ENCODE measurements around the gene RUBCNL. TPM values are rescaled to one million over a fixed set of nuclear protein-coding genes. Genes with fewer than 3 reads are reported as not detected.

RUBCNL gene
- total and polyA plus RNA-seq, 2 of the 8 experiments (the other 6 are each of a cell fraction or from before 2014, with no cell fraction given), result 2.6 to 4.9 TPM

DNA sequence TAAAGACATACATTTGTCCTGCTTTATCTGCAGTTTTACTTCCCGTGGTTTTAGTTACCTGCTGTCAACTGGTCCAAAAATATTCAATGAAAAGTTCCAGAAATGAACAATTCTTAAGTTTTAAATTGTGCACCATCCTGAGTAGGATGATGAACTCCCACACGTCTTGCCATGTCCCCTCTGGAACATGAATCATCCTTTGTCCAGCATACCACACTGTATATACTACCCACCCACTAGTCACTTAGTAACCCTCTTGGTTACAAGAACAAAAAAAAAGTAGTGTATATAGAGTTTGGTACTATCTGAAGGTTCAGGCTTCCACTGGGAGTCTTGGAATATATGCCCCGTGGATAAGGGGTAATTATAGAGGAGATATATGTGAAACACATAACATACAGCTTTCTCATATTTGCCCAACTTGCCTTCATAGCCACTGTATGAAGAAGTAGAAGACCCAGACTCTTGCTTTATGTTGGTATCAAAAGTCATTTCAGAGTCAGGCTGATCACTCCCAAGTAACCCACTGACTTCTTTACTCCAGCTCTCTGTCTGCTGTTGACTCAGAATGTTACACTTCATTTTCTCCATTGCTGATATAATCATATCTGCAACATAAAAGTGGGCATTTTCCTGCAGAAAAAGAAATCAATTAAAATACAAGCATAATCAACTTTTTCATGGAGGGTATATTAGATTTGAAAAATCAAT is 19.3 kb downstream of the RUBCNL start:
- Histone ChIP-seq H3K56ac (replicated peaks; ENCODE audit: insufficient read length, low read depth, low read length) (no peak overlapping the region), H4K8ac (ENCODE audit: extremely low read depth, insufficient read depth, low read length) (no peak overlapping the region), H2BK20ac (ENCODE audit: low read length) (no peak overlapping the region), H3K4me1 (replicated peaks in 1 of 4; ENCODE audit: control insufficient read depth in 3 of 4, insufficient read depth in 4 of 4, low read length in 3 of 4) (no peaks in the 10 kb centered on the region), H3K4me3 (ENCODE audit: extremely low read depth in 1 of 4, insufficient read depth in 2 of 4, low read depth in 3 of 4, low read length in 4 of 4) (no peak overlapping the region), H2BK120ac (replicated peaks; ENCODE audit: low read depth, low read length) (no peak overlapping the region), H3K36me3 (ENCODE audit: control insufficient read depth in 2 of 4, insufficient read depth in 4 of 4, low read length in 3 of 4) (no peaks in the 10 kb centered on the region; a peak in 1 of 8 replicates), H3K23me2 (ENCODE audit: low read depth, low read length) (no peaks in the 10 kb centered on the region), H2BK5ac (ENCODE audit: low read depth, low read length) (no peak overlapping the region), H3K14ac (ENCODE audit: insufficient read length) (no peak overlapping the region), H3K18ac (ENCODE audit: extremely low read depth, low read length) (no peak overlapping the region), H2AFZ (ENCODE audit: low read length) (no peak overlapping the region), H4K20me1 (replicated peaks in 1 of 2; ENCODE audit: control insufficient read depth in 1 of 2, insufficient read depth in 2 of 2, low read length in 2 of 2) (no peaks in the 10 kb centered on the region), H3K4ac (replicated peaks; ENCODE audit: insufficient read length, low read depth, low read length) (no peak overlapping the region), H3K4me2 (ENCODE audit: insufficient read depth in 1 of 2, low read depth in 2 of 2, low read length in 2 of 2) (no peak overlapping the region), H2AK5ac (ENCODE audit: low read depth, low read length) (no peak overlapping the region), H3K23ac (ENCODE audit: insufficient read length) (no peak overlapping the region), H3K9me3 (ENCODE audit: insufficient read depth in 2 of 2, low read depth in 1 of 2, low read length in 1 of 2) (no peaks in the 10 kb centered on the region), H3K27ac (ENCODE audit: low read depth, low read length) (no peak overlapping the region), H2BK12ac (ENCODE audit: low read depth, low read length) (no peak overlapping the region), H4K5ac (ENCODE audit: insufficient read length, low read depth, low read length) (no peak overlapping the region), H4K91ac (replicated peaks; ENCODE audit: insufficient read length, low read length) (no peak overlapping the region), H2BK15ac (ENCODE audit: low read length) (no peak overlapping the region), H3K79me2 (ENCODE audit: control insufficient read depth in 1 of 2, insufficient read depth in 2 of 2, low read length in 2 of 2) (no peaks in the 10 kb centered on the region), H3K79me1 (ENCODE audit: low read depth, low read length) (no peaks in the 10 kb centered on the region), H3K9ac (replicated peaks in 1 of 4; ENCODE audit: extremely low read depth in 1 of 4, low read depth in 3 of 4, low read length in 3 of 4) (no peak overlapping the region), H3K27me3 (replicated peaks in 1 of 4; ENCODE audit: control insufficient read depth in 3 of 4, extremely low read depth in 1 of 4, insufficient read depth in 3 of 4, low read length in 3 of 4) (no peaks in the 10 kb centered on the region)
- POLR2A ChIA-PET (ENCODE audit: partially characterized antibody), result no interaction called here
- DNase-seq (ENCODE audit: low read depth in 1 of 2, low spot score in 2 of 2), result no peak
- CTCF ChIA-PET (ENCODE audit: partially characterized antibody), result no interaction called here
- WGBS, 2 experiments (ENCODE audit: extremely low coverage in 1 of 2, insufficient coverage in 1 of 2, insufficient read length in 1 of 2, insufficient replicate concordance in 2 of 2, low coverage in 1 of 2, low lambda C conversion rate in 2 of 2, missing lambda C conversion rate in 1 of 2), result 84% methylated on average over 3 of the region's 3 CpGs; no CpG with 5 or more reads in 1 of the 2 experiments
- no peak for FAIRE-seq
- TF ChIP-seq TEAD4 (IDR thresholded peaks at IDR 0.05; ENCODE audit: low read depth, low read length) (no peak), ZNF274 (IDR thresholded peaks at IDR 0.05; ENCODE audit: borderline replicate concordance, extremely low read depth, low read length) (no peak), KDM1A (IDR thresholded peaks at IDR 0.05; ENCODE audit: borderline replicate concordance, low read length) (no peak), SRF (IDR thresholded peaks at IDR 0.05; ENCODE audit: low read depth, low read length) (no peak), POLR2AphosphoS5 (IDR thresholded peaks at IDR 0.05; ENCODE audit: low read depth, low read length) (no peak), RFX5 (IDR thresholded peaks at IDR 0.05; ENCODE audit: borderline replicate concordance, low read depth, low read length) (no peak), RXRA (IDR thresholded peaks at IDR 0.05; ENCODE audit: insufficient read depth, low read depth, low read length) (no peak), CTBP2 (IDR thresholded peaks at IDR 0.05; ENCODE audit: borderline replicate concordance, insufficient read depth, insufficient read length, low read length) (no peak), KDM5A (IDR thresholded peaks at IDR 0.05; ENCODE audit: low read length) (no peak), NRF1 (IDR thresholded peaks at IDR 0.05; ENCODE audit: low read depth, low read length) (no peak), GTF2F1 (IDR thresholded peaks at IDR 0.05; ENCODE audit: borderline replicate concordance, low read depth, low read length) (no peak), CHD2 (IDR thresholded peaks at IDR 0.05; ENCODE audit: low read length) (no peak), PHF8 (conservative IDR thresholded peaks at IDR 0.05; ENCODE audit: low read depth, low read length) (no peak), CBX5 (IDR thresholded peaks at IDR 0.05; ENCODE audit: low read depth, low read length) (no peak)

Measured in H1 (cell line).